NCI-H1092 treated with DMSO at 0.1 percent for 48 hours (cell line): ENCODE data around the gene DYNLRB1.
A peak's percentile ranks its signal among the peaks of the same experiment; 100 is the strongest.

Experiments
- DNase-seq: peaks from one replicate; lab custom pipeline; 2025; lab: John Stamatoyannopoulos, UW

Gene DYNLRB1

DNA sequence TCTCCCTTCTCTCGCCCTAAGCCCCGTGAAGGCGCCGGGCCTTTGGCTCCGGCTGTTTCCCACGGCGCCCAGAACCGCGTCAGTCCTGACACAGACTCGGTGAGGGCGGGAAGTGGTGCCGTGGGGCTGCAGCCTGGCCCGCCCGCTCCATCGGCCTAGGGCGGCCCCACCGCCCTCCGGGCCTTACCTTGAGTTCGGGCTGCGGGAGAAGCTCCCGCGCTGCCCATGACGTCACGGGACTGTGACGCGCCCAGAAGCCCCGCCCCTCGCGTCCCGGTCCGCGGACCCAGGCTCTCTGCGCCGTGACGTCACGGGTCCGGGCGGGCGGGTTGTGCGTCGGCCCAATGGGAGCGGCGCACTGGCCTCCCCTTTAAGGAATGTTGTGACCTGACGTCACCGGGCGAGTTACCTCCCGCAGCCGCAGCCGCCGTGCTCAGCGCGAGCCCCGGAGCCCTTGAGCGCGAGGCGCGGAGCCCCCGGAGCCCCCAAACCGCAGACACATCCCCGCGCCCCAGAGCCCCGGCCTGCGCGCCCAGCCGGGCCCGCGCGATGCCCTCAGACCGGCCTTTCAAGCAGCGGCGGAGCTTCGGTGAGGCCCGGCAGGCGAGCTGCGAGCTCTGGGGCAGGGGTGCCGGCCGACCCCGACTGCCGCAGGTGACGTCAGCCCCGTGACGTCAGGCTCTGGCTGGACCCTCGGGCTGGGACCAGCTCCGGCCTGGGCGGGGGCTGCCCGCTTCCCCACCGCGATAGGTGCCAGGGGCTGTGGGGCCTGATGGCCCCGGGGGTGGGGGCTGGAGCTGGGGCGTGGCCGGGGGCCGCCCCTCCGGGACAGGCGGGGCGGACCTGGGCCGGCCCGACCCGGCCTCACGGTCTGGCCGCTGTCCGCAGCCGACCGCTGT, 42.3 kb downstream of the DYNLRB1 start, which contains the start of gene MAP1LC3A:
MAP1LC3A (plus strand) TSS at position 399 of the 899 bp plus-strand sequence; CDS start at position 550, 151 bp downstream.
- DNase-seq: peak; percentile 84

DNA sequence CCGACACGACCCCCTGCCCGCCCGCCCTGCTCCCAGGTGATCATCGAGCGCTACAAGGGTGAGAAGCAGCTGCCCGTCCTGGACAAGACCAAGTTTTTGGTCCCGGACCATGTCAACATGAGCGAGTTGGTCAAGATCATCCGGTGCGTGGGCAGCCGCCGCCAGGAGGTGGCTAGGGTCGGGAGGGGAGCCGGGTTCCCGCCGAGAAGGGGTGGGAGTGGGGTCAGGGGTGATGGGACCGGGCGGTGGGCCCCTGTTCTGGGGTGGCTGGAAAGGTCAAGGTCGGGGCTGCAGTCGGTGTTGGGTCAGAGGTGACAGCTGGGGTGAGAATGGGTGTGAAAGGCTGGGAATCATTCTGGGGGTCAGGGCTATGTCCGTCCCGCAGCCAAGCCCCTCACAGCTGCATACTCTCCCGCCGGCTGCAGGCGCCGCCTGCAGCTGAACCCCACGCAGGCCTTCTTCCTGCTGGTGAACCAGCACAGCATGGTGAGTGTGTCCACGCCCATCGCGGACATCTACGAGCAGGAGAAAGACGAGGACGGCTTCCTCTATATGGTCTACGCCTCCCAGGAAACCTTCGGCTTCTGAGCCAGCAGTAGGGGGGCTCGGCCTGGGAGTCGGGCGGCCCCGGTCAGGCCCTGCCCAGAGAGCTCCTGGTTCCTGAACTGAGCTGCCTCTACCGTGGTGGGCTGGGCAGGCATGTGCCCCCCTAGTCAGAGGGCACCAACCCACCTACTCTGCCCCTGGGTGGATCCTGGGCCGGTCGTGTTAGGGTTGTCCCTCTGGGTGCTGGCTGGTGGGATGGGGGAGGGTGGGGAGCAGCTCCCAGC, 43.3 kb downstream of the DYNLRB1 start:
- DNase-seq: no peak

DNA sequence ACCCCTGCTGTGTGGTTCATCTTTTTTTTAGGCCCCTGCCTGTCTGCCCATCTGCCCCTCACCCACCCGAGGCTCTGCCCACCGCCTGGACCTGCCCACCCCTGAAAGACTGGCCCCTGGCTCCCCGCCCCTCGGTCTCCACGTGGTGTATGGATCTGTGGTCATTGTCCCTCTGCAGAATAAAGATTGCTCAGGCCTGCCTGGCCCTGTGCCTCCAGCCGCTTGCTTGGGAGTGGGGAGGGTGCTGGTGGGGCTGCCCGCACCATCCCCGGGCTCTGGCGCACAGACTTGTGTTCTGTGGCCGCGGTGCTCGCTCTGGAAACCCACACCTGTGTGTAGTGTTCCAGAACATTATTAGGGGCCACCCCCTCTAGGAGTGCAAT, 43.9 kb downstream of the DYNLRB1 start:
- no peak for DNase-seq

DNA sequence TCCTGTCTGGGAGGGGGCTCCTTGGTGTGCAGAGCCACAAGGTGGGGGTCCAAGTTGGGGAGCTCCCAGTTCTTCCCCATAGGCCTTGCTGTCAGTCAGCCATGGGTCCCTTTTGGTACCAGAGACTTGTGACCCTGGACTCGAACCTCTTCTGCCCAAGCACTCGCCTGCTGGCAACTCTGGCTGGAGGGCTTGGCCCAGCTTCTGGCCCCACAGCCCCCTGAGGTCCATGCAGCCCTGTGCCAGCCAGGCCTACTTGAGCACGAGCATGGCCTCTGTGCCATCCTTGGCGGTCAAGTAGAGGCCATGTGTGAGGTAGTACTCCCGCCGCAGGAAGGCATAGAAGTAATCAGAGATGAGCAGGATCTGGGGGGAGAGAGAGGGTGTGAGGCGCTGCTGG, 44.4 kb downstream of the DYNLRB1 start:
- no peak for DNase-seq

DNA sequence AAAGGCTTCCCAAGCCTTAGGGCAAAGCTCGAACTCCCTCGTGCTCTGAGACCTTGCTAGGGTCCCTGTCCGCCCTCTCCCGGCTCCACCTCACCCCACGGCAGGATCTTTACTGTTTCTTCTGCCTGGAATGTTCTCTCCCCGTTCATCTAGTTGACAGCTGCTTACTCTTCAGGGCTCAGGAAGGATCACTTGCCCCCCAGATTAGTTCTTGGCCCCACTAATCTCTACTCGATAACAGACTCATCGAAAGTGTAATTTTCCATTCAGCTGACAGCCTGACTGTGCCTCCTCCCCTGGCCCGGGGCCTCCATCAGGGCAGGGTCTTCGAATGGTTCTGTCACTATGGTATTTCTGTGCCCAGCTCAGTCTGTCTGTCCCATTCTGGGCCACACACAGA, 45.4 kb downstream of the DYNLRB1 start:
- no peak for DNase-seq

DNA sequence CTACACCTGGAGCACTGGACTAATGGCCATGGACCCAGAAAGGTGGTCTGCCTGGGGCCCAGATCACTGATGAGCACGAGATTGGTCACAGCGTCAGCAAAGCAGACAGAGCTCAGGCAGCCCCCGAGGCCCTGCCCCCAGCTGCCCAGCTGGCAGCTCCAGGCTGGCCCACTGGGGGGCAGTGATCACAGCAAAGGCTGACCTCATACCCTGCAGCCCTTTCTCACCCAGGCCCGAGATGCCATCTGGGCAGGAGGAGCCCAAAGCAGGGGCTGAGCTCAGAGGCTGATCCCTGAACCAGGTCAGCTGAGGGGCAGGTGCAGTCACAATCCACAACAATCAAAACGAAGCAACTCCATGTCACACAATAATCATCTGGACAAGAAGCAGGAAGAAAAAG, 46.4 kb downstream of the DYNLRB1 start:
- no peak for DNase-seq

DNA sequence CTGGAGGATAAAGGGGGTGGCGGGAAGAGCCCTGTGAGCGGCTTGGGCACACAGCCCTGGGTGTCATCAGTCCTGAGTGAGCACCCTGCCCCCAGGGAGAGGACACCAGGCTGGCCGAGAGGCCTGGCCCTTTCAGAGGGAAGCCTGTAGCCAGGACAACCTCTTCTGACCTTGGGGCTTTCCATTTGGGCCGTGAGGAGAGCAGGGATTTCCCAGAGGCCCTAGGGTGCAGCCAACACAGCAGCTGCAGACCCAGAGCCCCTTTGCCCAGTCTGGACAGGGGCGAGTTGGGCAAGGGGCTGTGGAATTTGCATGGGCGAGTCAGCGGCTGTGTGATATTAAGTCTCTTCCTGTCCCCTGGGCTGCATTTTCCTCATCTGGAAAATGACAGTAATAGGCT, 48.6 kb downstream of the DYNLRB1 start:
- DNase-seq: no peak

DNA sequence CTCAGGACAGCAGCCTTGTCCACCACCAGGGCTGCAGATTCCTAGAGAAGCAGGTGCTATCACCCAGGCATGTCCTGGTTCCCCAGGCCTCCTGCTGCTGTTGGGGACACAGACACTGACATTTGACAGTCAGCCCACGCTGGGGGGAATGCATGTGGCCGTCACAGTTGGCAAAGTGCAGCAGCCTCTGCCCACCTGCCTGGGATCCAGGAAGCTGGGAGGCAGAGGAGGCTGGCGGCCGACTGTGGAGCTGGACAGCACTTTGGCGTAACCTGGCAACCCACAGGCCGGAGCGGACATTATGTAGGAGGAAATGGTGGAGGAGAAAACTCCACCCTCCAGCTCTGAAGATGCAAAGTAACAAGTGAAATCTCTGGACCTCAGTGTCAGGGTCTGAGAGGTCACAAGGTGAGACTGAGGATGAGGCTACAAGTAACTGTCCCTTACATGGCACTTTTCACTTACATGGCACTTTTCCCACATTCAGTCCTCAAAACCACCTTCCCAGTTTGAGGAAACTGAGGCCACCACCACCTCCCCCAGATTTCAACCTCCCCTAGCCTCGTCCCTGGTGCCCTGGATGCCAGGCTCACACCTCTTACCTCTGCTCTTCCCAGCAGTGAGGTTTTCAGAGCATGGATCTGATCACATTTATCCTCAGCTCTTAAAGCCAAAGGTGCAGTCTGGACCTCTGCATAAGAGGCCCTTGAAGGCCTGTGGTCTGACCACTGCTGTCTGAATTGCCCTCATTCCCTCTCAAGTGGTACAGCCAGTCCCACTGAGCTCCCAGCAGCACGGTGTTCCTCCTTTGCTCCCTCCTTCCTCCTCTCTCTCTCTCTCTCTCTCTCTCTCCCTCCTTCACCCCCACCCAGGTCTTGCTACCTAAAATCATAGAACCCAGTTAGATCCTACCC, 51.0 kb downstream of the DYNLRB1 start:
- no peak for DNase-seq

DNA sequence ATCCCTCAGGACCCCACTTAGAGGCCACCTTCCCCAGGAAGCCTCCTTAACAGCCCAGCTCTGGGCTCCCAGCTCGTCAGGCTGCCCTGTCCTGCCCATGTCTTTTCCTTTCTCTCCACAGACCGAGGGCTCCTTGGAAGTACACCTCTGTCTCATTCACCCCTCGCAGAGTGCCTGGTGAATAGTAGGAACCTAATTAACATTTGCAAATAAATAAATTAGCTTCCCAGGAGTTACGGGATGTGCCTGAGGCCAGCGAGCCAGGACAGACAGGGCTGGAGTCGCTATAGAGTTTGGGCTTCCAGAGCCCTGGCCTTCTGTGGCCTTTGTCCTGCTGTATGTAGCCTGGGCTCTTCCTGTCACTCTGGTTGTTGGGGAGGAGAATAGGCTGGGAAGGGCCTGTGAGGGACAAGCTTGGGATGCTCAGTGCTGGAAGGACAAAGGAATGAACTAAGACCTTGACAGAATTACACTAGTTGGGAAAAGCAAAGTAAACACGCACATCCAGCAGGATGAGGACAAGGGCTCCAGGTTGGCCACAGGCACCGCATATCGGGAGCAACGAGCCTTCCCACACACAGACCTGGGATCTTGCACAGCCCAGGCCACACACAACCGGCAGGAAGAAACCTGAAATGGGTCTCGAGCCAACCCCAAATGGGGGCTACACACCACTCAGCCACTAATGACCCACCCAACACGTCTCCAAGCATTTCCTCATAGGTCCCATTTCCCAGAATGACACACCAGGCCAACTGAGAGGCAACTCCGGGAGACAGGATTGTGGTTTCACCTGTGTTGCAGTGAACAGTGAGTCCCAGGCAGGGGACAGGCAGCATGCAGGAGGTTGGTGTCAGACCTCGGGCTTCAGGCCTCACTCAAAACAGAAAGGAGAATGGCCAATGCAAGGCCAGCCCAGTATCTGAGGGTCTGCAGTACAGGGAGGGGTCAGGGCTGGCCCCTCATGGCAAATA, 52.0 kb downstream of the DYNLRB1 start:
- no peak for DNase-seq

DNA sequence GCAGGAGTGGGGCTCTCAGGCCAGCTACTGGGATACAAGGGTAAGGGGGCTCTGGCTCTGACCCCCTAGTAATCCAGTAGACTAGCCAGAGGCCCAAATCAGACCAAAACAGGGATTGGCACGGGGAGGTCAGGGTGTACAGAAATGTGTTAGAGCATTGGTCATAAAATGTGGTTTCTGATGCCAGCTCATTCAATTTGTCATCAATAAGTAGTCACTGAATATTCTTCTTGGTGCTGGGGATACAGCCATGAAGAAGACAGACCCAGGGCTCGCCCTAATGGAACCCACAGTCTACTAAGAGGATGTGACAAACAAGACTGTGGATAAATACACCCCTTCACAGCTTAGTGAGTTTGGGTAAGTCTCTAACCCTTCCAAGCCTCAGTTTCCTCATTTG, 53.4 kb downstream of the DYNLRB1 start:
- DNase-seq: no peak

DNA sequence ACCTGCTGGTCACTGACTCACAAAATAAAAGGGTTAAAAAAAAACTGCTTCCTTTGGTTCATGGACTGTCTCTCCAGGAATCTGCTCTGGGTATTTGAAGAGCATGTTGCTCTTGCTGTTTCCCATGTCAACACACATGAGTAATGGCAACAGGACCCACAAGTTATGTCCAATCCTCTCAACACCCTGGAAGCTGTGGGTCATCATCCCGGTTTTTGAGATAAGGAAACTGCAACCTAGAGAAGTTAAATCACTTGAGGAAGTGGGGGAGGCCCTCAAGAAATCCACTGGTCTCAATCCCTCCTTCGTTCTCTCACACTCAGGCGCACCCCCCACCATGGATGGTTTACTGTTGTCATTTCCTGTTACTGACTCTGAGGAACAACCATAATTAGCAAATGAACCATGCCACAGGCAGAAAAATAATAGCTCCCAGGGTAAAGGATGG, 54.7 kb downstream of the DYNLRB1 start:
- no peak for DNase-seq

DNA sequence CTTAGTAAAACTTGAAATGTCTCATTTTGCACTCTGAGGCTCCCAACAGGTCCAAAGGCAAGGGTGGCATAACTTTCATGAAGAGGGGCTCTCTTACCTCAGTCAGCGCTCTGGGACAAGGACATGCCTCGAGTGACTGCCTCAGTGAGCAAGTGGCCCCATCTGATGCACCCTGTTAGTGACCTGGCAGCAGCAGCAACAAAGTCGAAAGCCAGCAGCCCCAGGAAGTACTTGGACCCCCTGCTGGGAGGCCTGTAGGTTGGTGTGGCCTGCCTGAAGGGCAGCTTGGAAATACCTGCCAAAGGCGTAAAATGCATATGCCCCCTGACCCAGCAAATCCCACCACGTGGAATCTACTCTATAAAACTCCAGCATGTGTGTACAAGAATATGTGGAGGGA, 55.5 kb downstream of the DYNLRB1 start:
- DNase-seq: no peak

DNA sequence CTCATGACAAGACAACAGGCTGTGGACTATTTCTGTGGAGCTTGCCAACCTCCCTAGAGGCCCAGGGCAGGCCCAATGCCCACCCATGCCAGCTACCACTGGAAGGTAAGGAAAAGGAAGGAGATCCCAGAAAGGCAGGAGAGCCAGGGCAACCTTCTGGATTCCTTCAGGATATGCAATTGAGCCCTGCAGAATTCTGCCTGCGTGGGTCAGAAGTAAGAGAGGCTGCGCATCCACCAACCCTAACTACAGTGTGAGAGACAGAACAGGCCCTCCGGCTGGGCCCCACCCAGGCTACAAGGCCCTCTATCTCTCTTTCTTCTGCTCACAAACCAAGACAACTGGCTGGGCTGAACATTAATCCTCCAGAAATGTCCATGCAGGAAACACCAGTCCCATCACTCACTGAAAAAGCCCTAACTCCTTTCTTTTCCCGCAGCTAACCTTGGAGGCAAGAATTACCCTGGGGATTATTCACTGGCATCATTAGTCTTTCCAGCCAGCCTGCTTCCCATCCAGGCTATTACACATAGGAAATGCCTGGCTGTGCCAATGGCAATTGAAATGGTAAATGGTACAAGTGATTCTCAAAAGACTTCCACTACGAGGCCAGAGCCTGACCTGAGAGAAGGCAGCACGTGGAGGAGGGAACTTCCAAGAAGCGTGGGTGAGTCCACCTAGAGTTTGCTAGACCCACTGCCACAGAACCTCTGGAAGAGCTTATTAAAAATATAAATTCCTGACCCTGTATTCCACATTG, 57.5 kb downstream of the DYNLRB1 start:
- DNase-seq: no peak

DNA sequence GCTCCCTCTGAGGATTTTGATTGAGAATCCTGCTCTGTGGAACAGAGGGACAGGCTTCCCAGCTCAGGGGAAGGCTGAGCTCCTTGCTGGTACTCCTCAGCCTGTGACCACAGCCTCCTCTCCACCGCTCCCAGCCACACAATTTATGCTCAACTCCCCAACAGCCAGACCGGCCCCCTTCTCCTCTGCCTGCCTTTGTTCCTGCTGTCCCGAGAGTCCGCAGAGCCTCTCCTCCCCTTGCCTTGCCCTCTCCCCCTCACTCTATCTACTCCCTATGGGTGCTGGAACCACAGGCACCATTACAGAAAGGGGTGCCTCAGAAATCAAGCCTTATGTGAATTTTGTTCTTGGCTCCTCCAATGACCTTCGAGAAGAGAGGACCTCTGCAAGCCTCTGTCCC, 58.2 kb downstream of the DYNLRB1 start:
- no peak for DNase-seq

DNA sequence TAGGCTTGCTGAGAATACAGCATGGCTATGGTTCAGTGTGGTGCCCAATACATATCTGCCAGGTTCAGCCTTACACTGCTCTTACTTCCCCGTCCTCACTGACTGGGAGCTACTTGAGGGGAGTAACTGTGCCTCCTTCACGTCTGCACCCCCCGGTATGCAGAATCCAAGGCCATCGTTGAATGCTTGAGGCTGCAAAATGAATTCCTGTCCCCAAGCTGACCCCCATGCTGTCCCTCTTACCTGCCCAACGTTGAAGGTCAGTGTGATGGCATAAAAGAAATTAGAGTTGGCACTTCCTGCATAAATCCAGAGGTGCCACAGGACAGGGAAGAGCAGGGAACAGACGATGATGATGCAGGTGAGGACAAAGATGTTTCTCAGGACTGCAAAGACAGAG, 58.6 kb downstream of the DYNLRB1 start:
- DNase-seq: no peak

DNA sequence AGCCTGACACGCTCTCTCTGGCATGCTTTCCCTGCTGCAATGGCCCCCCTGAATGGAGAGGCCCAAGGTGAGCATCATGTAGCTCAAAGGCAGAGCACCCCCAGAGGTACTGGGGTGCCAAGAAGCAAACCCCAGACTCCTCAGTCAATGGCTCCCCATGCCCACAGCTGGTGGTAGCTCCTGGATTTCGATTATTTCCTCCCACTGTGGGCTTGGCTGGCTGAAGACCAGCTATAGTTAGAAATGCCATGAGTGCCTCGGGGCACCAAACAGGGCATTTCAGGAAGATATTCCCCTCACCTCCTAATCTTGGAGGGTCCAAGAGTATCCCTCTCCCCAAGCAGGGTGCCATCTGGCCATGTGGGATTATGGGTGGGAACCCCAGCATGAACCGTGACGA, 59.0 kb downstream of the DYNLRB1 start:
- no peak for DNase-seq

DNA sequence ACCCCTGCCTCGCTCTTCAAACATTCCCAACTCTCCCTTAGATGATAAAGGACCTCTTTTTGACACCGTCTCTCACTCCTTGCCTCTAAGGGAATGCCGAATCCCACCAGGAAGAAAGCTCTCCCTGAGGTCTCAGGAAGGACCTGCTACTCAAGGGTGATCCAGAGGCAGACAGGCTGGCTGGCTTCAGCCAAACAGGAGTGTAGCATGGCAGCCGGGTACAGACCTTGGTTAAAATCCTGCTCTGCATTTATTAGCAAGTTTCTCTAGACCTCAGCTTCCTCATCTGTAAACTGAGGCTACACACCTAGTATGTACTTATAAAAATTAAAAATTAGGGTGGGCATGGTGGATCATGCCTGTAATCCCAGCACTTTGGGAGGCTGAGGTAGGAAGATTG, 59.5 kb downstream of the DYNLRB1 start:
- no peak for DNase-seq

DNA sequence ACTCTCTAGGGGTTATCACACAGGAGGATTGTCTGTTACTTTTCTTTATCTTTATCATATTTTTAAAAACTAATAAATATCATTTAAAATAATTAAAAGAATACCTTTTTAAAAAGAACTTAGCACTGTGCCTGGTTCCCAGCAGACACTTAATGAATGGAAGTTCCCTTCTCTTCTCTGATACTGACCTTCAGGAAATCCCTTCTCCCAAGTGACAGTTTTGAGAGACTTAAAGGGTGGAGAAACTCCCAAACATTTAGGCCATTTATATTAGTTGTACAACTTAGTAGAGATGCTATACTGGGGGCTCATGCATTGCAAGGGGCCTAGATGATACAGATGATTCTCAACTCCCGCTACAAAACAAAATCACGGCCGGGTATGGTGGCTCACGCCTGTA, 60.8 kb downstream of the DYNLRB1 start:
- DNase-seq: no peak

DNA sequence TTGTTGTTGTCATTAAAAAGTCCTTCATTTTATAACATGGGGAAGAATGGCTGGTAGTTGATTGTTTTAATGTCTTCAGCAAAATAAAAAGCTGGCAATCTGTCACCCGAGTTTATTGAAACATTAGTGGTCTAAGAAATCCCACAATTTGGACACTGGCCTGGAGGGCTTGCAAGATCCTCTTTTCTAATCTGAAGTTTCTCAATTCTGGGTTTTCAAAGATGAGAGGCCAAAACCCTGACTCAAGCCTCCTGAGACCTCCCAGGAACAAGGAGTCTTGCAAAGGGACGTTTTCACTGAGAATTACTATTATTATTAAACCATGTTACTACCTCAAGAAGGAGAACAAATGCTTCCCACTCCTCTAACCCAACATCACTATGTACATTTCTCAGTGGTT, 61.8 kb downstream of the DYNLRB1 start:
- no peak for DNase-seq

DNA sequence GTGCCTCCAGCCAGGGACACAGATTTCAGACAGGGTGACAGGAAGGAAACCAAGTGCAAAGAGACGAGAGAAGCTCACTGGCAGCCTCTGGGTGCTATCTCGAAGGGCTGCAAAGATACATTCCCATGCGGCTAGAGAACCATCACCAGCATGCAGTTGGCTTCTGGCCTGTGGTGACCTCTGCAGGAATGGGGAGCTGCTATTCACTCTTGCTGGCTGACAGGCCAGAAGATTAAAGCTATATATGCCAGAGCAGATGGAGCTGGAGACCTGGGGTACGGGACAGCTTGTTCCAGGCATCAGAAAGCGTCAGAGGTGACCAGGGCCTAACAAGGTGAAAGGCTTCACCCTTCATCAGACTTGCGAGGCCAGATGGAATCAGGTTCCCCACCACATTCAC, 62.3 kb downstream of the DYNLRB1 start:
- no peak for DNase-seq
